Trophoblast cell (in vitro differentiated cells and primary cell): ENCODE data around the gene RIOK2.

Source experiments
- DNase-seq, 2 donors: peaks; one replicate each; pipeline ENCODE4 v3.0.0-alpha.2; 2016
- H2AFZ ChIP-seq: 2 replicates; pipeline ENCODE4 v1.6.1; 2013; ENCODE audit warnings: low read length, moderate library complexity, mild to moderate bottlenecking; ENCODE audit not compliant: insufficient read depth, poor library complexity
- H2AK5ac ChIP-seq: 2 replicates; pipeline ENCODE4 v1.6.1; 2013; ENCODE audit warnings: mild to moderate bottlenecking, low read length
- H2BK120ac ChIP-seq: 2 replicates; pipeline ENCODE4 v1.6.1; 2013; ENCODE audit warnings: low read length, mild to moderate bottlenecking, moderate library complexity; ENCODE audit not compliant: insufficient read depth, poor library complexity
- H2BK12ac ChIP-seq: 2 replicates; pipeline ENCODE4 v1.6.1; 2013; ENCODE audit warnings: mild to moderate bottlenecking, low read length, moderate library complexity
- H2BK5ac ChIP-seq: 2 replicates; pipeline ENCODE4 v1.6.1; 2013; ENCODE audit warnings: low read length, low read depth, moderate library complexity, mild to moderate bottlenecking; ENCODE audit not compliant: poor library complexity
- H3K14ac ChIP-seq: 2 replicates; pipeline ENCODE4 v1.6.1; 2013; ENCODE audit warnings: mild to moderate bottlenecking, low read length
- H3K18ac ChIP-seq: 2 replicates; pipeline ENCODE4 v1.6.1; 2013; ENCODE audit warnings: mild to moderate bottlenecking, low read length
- H3K23ac ChIP-seq: 2 replicates; pipeline ENCODE4 v1.6.1; 2013; ENCODE audit warnings: low read length
- H3K27ac ChIP-seq: 2 replicates; pipeline ENCODE4 v1.5.1; 2013; ENCODE audit warnings: low read depth, mild to moderate bottlenecking, inconsistent platforms, low read length, moderate library complexity
- H3K27me3 ChIP-seq: 2 replicates; pipeline ENCODE4 v1.6.1; 2013; ENCODE audit warnings: inconsistent platforms, mild to moderate bottlenecking, low read length, moderate library complexity; ENCODE audit not compliant: insufficient read depth
- H3K36me3 ChIP-seq, 2 experiments: 1 replicate in 1 of 2; 2 replicates in 1 of 2; pipeline ENCODE4 v1.6.1; 2013; ENCODE audit warnings: low read length in 2 of 2, mild to moderate bottlenecking in 2 of 2, moderate library complexity in 1 of 2; ENCODE audit not compliant: insufficient read depth in 2 of 2, control insufficient read depth in 1 of 2
- H3K4ac ChIP-seq: 2 replicates; pipeline ENCODE4 v1.6.1; 2013; ENCODE audit warnings: low read depth, mild to moderate bottlenecking, low read length, moderate library complexity
- H3K4me1 ChIP-seq, 2 experiments: 1 replicate in 1 of 2; 2 replicates in 1 of 2; pipeline ENCODE4 v1.6.1; 2013; ENCODE audit warnings: low read length in 2 of 2, mild to moderate bottlenecking in 2 of 2, moderate library complexity in 1 of 2; ENCODE audit not compliant: insufficient read depth in 2 of 2, control insufficient read depth in 1 of 2
- H3K4me2 ChIP-seq: 2 replicates; pipeline ENCODE4 v1.6.1; 2013; ENCODE audit warnings: inconsistent platforms, mild to moderate bottlenecking, low read length, moderate library complexity
- H3K4me3 ChIP-seq: 2 replicates; pipeline ENCODE4 v1.5.1; 2013; ENCODE audit warnings: mild to moderate bottlenecking, low read depth, low read length, inconsistent platforms
- H3K79me1 ChIP-seq: one replicate; pipeline ENCODE4 v1.6.1; 2013; ENCODE audit warnings: low read length
- H3K79me2 ChIP-seq: 2 replicates; pipeline ENCODE4 v1.6.1; 2013; ENCODE audit warnings: low read length, mild to moderate bottlenecking; ENCODE audit not compliant: control insufficient read depth, insufficient read depth, poor library complexity
- H3K9ac ChIP-seq: 2 replicates; pipeline ENCODE4 v1.6.1; 2013; ENCODE audit warnings: mild to moderate bottlenecking, low read length
- H3K9me3 ChIP-seq: 2 replicates; pipeline ENCODE4 v1.6.1; 2013; ENCODE audit warnings: low read depth, mild to moderate bottlenecking, control low read depth, inconsistent platforms, low read length; ENCODE audit not compliant: insufficient read depth
- H4K12ac ChIP-seq: 2 replicates; pipeline ENCODE4 v1.6.1; 2013; ENCODE audit warnings: low read depth, mild to moderate bottlenecking, low read length, moderate library complexity
- H4K8ac ChIP-seq: 2 replicates; pipeline ENCODE4 v1.6.1; 2013; ENCODE audit warnings: low read depth, mild to moderate bottlenecking, low read length, moderate library complexity
- H4K91ac ChIP-seq: one replicate; pipeline ENCODE4 v1.6.1; 2013; ENCODE audit warnings: low read depth, mild to moderate bottlenecking, low read length, moderate library complexity
- WGBS: extraction: QIAGEN DNeasy Blood & Tissue Kit; methylation state at CpG from one replicate; pipeline ENCODE4 v1.1.7; 2013; ENCODE audit warnings: missing lambda C conversion rate; ENCODE audit not compliant: insufficient read length, insufficient coverage; ENCODE audit errors: extremely low coverage; 5-methylcytosine and 5-hydroxymethylcytosine counted together

RIOK2 gene

DNA sequence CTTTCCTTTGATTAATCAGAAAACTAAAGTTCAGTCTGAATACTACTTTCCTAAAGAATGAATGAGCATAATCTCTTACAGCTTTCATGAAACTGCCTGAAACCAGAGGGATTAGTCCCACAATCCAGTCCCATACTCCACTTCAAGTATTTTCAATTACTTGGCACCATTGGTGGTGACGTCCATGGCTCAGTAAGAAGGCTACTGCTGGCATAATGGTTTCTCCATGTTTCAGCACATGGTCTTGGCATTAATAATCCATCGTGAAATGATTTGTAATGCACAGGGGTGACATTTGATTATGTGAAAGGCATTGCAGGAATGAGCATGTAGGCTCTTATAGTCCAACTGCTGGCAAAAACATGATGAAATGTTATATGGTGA is 64.0 kb downstream of the RIOK2 start:
- no peak overlapping the region for H3K9ac ChIP-seq
- no peaks in the 10 kb centered on the region for H3K27me3 ChIP-seq
- no CpG with 5 or more reads among the region's 2 CpGs for WGBS

DNA sequence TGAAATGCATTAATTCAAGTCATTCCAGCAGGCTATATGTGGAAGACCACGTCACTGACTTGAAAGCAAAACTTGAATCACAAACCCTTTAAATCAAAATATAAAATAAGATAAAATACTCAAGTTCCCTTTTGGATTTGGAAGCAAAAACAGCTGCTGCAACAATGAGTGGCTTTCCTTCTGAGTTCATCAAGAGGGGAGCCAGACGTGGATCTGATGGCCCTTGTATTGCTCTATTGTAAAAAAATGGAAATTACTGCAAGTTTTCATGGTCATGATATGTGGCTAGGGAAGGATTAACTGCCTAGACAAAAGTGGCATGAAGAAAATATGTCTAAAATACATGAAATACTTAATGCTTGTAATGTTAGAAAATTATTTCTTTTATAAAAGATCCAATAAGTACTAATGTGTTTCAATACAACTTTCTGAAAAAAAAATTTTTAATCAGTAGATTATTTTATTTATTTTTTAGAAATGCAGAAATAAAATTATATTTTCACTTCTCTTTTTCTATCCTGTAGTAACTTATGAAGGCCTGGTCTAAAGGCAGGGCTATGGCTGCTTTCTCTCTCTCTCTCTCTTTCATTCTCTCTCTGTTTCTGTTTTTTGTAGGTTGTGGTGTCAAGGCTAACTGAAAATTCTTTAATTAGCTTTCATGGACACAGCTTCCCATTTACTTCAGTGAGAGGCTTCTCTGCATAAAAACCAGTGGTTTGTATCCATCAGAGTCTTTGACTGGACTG is 64.6 kb downstream of the RIOK2 start:
- Histone ChIP-seq H3K23ac (no peak overlapping the region), H3K79me1 (no peaks in the 10 kb centered on the region), H2AK5ac (no peak overlapping the region)

More for the DNA sequence above, 64.0 kb downstream of the RIOK2 start:
- H3K23ac ChIP-seq: no peak overlapping the region
- no peak for DNase-seq
- H2AFZ ChIP-seq: no peak overlapping the region
- H4K12ac ChIP-seq: no peak overlapping the region
- no peak overlapping the region for H4K91ac ChIP-seq
- no peaks in the 10 kb centered on the region for H3K36me3 ChIP-seq
- no peak overlapping the region for H3K4ac ChIP-seq
- no peak overlapping the region for H3K18ac ChIP-seq
- H3K27ac ChIP-seq: no peak overlapping the region
- no peaks in the 10 kb centered on the region for H3K79me2 ChIP-seq
- no peak overlapping the region for H3K14ac ChIP-seq
- H3K4me1 ChIP-seq: peaks cover 0 to 3% of the 10 kb centered on the region in 2 experiments
- H2BK5ac ChIP-seq: no peak overlapping the region
- no peak overlapping the region for H4K8ac ChIP-seq
- H2BK12ac ChIP-seq: no peak overlapping the region
- no peaks in the 10 kb centered on the region for H3K79me1 ChIP-seq
- H2BK120ac ChIP-seq: no peak overlapping the region
- H3K4me2 ChIP-seq: no peak overlapping the region
- no peak overlapping the region for H3K4me3 ChIP-seq
- no peak overlapping the region for H2AK5ac ChIP-seq
- no peaks in the 10 kb centered on the region for H3K9me3 ChIP-seq

DNA sequence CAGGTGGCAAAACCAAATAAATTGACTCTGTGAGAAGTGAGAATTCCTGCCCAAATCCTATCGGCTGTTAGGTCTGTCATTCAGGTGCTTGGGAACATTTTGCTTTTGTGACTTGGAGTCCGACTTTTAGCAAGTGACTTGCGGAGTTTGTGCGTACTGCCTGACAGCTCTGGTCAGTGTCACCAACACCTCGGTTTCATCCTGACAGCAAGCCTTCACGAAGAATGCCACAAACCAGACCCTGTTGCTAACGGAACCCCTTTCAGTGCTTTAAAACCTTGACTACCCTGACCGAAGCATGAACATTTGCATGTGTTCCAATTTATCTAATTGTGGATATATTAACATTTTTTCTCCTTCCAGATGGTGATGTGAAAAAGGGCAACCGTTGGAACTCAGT is 67.1 kb downstream of the RIOK2 start:
- Histone ChIP-seq H2AFZ (no peak overlapping the region), H3K4me2 (no peak overlapping the region), H3K4me3 (no peak overlapping the region), H3K18ac (no peak overlapping the region), H3K9ac (no peak overlapping the region), H3K27ac (no peak overlapping the region), H2AK5ac (no peak overlapping the region), H4K91ac (no peak overlapping the region), H3K9me3 (no peaks in the 10 kb centered on the region), H2BK5ac (no peak overlapping the region), H3K79me2 (no peaks in the 10 kb centered on the region), H3K4me1 (peaks cover 0 to 3% of the 10 kb centered on the region in 2 experiments), H2BK12ac (no peak overlapping the region), H3K27me3 (no peaks in the 10 kb centered on the region), H3K23ac (no peak overlapping the region), H3K79me1 (no peaks in the 10 kb centered on the region), H3K14ac (no peak overlapping the region), H3K36me3 (no peaks in the 10 kb centered on the region), H3K4ac (no peak overlapping the region), H4K12ac (no peak overlapping the region), H2BK120ac (no peak overlapping the region), H4K8ac (no peak overlapping the region)
- WGBS: no CpG with 5 or more reads among the region's 9 CpGs
- DNase-seq: no peak

More for the DNA sequence above, 64.6 kb downstream of the RIOK2 start:
- Histone ChIP-seq H4K12ac (no peak overlapping the region), H4K8ac (no peak overlapping the region), H2AFZ (no peak overlapping the region), H2BK5ac (no peak overlapping the region), H3K4me2 (no peak overlapping the region), H4K91ac (no peak overlapping the region), H3K36me3 (no peaks in the 10 kb centered on the region), H3K27me3 (no peaks in the 10 kb centered on the region), H3K18ac (no peak overlapping the region), H2BK120ac (no peak overlapping the region), H3K27ac (no peak overlapping the region), H3K9me3 (no peaks in the 10 kb centered on the region), H3K4me1 (peaks cover 0 to 3% of the 10 kb centered on the region in 2 experiments), H3K79me2 (no peaks in the 10 kb centered on the region), H2BK12ac (no peak overlapping the region), H3K9ac (no peak overlapping the region), H3K4ac (no peak overlapping the region), H3K4me3 (no peak overlapping the region), H3K14ac (no peak overlapping the region)
- no peak for DNase-seq
- WGBS: no CpG with 5 or more reads among the region's 2 CpGs

DNA sequence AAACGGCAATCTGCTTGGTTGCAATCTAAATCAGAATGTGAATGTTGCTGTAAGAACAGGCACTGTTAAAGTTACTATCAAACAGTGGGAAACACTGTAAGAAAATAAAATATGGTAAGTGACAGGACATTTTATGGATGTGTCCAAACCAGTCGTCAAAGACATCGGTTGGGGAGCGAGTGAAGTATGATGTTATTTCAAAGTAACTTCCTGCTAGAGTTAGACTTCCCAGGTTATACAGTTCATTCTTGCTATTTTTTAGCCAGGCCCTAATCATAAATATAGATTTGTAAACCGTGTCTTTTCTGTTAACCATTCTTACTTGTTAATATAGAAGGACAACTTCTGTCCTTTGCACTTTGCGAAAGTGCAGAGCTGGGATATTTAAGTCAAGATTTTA is 70.8 kb downstream of the RIOK2 start:
- H3K27ac ChIP-seq: no peak overlapping the region
- H4K12ac ChIP-seq: no peak overlapping the region
- DNase-seq: no peak
- no peak overlapping the region for H3K4me3 ChIP-seq
- H3K9ac ChIP-seq: no peak overlapping the region
- no peak overlapping the region for H3K18ac ChIP-seq
- WGBS: no CpG with 5 or more reads among the region's 6 CpGs
- no peak overlapping the region for H2BK5ac ChIP-seq
- no peak overlapping the region for H3K23ac ChIP-seq
- H4K8ac ChIP-seq: no peak overlapping the region
- no peak overlapping the region for H4K91ac ChIP-seq
- no peak overlapping the region for H2AFZ ChIP-seq
- H3K4me2 ChIP-seq: no peak overlapping the region
- H3K36me3 ChIP-seq: peaks cover 0 to 1% of the 10 kb centered on the region in 2 experiments
- no peaks in the 10 kb centered on the region for H3K9me3 ChIP-seq
- H3K4me1 ChIP-seq: peaks cover 0 to 3% of the 10 kb centered on the region in 2 experiments
- H3K79me2 ChIP-seq: no peaks in the 10 kb centered on the region
- H2BK120ac ChIP-seq: no peak overlapping the region
- H3K14ac ChIP-seq: no peak overlapping the region
- H2BK12ac ChIP-seq: no peak overlapping the region
- no peak overlapping the region for H2AK5ac ChIP-seq
- H3K4ac ChIP-seq: no peak overlapping the region
- H3K27me3 ChIP-seq: no peaks in the 10 kb centered on the region
- no peaks in the 10 kb centered on the region for H3K79me1 ChIP-seq
